NCI-H128 (cell line): ENCODE results near the gene ESR2.

Source experiments
- DNase-seq: peaks from one replicate; lab custom pipeline; 2025; ENCODE audit not compliant: unreplicated experiment; lab: John Stamatoyannopoulos, UW

ESR2 gene

GRCh38 chr14:64266239-64266638, 27.9 kb downstream of the ESR2 start:
- no peak for DNase-seq

DNA sequence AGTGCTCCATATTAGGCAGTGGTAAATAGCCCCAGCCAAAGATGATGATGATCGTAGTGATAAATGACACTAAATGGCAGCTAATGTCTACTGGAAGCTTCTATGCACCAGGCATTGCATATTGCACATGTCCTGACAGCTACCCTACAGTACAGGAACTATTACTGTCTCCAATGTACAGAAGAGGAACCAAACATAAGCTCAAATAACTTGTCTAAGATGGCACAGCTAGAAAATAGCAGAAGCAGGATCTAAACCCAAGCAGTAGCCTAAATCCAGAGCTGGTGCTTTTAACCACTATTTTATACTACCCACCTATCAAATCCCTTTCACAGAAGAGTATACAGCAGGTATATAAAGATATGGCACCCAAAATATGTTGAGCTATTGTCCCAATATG, 28.9 kb downstream of the ESR2 start:
- no peak for DNase-seq

DNA sequence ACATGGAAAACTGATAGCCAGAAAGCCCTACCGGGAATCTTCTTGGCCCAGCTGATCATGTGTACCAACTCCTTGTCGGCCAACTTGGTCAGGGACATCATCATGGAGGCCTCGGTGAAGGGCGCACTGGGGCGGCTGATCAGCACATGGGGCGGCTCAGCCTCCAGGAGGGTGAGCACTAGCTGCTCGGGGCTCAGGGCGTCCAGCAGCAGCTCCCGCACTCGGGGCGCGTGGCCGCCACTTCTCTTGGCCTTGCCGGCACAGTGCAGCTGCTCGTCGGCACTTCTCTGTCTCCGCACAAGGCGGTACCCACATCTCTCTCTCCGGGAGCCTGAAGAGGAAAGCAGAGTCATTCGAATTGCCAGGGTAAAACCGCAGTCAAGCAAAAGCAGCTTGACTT, 33.8 kb downstream of the ESR2 start:
- no peak for DNase-seq

DNA sequence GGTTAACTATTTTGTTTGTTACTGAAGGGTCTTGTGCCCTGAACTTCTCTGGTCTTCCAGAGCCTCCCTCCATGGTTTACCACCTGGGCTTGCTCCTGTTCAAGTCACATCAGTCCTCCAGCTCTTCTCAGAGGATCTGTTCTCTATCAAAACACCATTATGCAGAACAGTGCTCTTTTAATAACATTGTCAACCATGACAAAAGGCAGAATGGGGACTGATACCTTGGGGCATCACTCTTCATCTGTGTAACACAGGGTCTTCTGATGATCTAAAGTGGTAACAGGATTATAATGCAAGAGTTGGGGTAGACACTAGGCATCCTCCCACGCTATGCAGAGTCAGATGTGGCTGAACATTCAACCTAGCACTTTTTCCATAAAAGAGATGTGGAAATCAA, 38.4 kb downstream of the ESR2 start:
- DNase-seq, result no peak

GRCh38 chr14:64253672-64254071, 40.5 kb downstream of the ESR2 start:
- DNase-seq, result no peak

- DNase-seq, result no peak
Observed at GRCh38 chr14:64249363-64249762, 44.8 kb downstream of the ESR2 start.

DNA sequence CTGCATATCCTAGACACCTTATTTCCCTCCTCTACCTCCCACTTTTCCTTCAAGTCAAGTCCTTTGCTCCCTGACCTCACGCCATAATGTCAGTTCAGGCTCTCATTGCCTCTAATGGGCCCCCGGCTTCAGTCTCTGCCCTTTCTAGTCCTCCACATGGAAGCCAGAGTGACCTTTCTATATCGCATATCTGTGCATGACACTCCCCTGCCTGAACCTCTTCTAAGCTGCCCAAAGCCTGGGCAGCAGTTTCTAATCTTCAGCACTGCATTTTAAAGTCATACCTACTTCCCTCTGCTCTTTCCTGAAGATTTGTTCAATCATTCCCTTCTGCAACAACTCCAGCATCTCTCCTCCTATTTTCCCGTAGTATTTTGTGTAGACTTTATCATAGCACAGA, 45.5 kb downstream of the ESR2 start:
- DNase-seq, result no peak

DNA sequence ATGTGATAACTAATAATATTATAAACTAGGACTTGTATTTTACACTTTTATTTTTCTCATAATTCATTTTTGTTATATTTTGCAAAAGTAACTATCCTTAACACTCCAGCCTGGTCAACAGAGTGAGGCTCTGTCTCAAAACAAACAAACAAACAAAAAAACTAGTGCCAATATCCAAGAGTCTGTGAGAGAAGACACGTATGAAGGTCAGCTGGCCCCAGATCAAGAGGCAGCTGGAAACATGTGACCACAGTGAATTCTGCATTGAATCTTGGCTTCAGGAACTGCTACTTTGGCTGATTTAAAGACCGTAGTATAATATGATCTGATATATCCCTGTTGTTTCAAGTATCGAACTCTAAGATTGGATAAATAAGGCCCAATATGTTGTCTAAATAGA, 47.0 kb downstream of the ESR2 start:
- DNase-seq, result no peak

DNA sequence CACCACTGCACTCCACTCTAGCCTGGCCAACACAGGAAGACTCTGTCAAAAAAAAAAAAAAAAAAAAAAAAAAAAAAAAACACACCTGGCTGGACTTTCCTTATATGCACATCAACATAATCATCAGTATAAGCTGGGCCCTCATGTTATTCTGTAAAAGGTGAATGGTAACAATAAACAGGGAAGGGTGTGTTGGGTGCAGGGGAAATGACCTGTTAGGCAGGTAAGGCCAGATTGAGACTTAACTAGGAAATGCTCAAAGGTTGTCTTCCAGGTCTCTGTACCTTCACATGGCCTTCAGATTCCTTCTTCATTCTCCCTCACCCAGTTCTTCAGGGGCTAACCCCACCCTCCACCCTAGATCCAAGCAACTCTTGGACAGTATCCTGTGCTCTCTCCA, 47.5 kb downstream of the ESR2 start:
- no peak for DNase-seq

- DNase-seq, result no peak
Observed at GRCh38 chr14:64245491-64245890, 48.7 kb downstream of the ESR2 start.

GRCh38 chr14:64244279-64244678, 49.9 kb downstream of the ESR2 start:
- no peak for DNase-seq

DNA sequence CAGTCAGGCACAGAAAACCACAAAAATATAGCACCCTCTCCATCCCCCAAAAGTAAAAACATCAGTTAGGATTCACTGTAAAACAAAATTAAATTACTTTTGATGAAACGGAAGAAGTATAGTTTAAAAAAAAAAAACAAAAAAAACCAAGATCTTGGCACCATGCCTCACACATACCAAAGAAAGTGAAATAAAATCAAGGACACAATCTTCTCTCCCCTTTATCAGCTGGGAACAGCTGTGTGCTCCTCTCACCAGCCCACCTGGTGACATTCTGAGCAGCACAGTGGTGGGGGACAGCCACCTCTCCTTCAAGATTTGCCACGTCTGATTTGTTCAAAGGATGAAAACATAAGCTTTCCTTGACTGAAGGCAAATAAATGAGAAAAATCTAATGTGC, 55.5 kb downstream of the ESR2 start:
- no peak for DNase-seq

DNA sequence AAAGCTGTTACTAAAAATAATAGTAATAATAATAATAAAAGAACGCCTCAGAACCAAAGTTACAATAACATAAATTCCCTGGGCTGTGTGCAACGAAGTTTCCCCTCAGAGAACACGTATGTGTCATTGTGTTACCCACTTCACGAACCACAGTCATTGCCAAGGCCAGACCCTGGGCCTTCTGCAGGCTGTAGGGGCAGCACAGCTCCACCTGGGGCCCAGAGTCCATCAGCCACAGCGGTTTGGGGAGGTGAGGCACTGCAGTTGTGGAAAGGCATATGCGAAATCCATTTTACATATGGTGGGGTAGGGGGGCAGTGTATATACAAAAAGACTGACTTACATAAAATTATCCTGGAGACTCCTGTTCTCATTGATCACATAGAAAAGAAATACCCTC, 56.1 kb downstream of the ESR2 start:
- DNase-seq, result no peak

GRCh38 chr14:64235652-64236640, 58.2 kb downstream of the ESR2 start:
- DNase-seq, result no peak

DNA sequence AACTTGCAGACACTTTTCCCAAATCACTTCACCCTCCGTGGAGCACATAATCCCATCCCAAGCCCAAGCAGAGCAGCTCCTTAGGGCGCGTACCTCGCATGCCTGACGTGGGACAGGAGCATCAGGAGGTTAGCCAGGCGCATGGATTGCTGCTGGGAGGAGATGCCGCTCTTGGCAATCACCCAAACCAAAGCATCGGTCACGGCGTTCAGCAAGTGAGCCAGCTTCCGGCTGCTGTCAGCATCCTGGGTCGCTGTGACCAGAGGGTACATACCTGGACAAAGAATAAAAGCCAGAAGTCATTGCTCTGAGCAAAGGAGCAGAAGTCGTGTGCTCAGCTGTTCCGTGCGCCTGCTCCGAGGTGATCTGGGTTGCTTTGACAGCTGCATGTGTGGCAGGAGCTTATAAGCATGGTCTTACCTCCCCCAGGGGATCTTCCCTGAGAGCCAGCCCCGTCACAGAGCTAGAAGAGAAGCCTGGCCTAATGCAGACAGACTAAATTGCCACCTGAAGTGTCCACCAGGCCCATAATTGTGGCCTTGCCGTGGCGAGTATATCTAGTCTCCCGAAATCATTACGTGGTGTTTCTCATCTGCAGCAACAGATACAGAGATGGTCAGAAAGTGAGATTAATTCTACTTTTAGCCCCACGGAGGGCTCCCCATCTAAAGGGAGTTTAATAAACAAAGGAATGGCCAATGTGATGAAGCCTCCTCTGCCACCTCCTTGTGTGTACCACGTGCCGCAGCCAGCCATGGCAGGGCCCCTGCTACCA, 59.1 kb downstream of the ESR2 start:
- DNase-seq, result no peak

DNA sequence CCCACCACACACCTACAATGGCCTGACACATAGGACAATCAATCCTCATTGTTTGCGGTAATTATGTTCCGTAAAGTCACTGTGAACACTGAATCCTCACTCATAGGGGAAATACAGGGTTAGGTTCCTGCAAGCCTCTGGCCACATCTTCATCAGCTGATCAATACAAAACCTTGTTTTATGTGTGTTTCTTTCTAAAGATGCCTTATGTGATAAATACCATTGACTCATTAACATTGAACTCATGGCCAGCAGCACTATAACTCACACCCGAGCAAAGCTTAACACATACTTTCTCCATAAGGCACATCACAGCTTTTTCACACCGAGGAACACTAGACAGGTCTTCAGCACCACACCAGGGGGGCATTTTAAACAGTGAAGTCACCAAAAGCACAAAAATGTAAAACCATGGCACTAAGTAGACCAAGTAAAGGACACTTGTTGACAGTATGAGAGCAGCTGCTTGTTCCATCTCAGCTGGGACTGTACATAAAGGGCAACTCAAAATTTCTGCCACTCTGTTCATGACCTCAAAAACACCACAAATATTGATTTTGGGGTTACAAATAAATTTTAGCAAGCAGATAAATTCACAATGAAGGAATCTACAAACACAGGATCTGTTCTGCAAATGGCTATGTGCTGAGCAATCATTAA, 60.5 kb downstream of the ESR2 start:
- no peak for DNase-seq

DNA sequence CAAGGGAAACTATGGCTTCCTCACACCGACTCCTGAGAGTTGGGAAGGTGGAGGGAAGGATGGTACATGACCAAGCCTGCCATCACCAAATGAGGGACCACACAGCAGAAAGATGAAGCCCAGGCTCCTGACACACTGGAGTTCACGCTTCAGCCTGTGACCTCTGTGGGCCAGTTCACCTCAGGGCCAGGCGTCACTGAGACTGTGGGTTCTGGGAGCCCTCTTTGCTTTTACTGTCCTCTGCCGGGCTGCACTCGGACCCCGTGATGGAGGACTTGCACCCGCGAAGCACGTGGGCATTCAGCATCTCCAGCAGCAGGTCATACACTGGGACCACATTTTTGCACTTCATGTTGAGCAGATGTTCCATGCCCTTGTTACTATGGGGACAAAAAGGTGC, 61.2 kb downstream of the ESR2 start:
- no peak for DNase-seq

GRCh38 chr14:64232095-64232838, 61.9 kb downstream of the ESR2 start:
- no peak for DNase-seq

- no peak for DNase-seq
Observed at GRCh38 chr14:64229489-64229888, 64.7 kb downstream of the ESR2 start.

DNA sequence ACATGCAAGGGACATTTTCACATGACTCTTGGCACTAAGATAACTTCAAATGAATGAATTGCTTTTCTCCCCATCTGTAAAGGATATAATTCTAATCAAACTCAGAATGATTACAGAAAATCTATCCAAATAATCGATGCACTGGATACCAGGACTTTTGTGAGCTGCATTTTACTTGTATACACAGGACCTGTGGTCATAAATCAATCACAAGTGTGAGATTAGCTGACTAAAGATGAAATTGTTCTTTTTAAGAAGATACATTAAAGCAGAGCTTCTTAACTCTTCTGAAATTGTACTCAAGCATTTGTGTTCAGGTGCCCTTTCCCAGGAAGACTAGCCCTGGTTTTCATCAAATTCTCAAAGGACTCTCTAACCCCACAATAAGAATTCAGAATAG, 66.3 kb downstream of the ESR2 start:
- no peak for DNase-seq

- DNase-seq, result no peak
Observed at GRCh38 chr14:64225151-64225757, 68.9 kb downstream of the ESR2 start.
